DMS153 treated with DMSO at 0.1 percent for 48 hours (cell line): ENCODE data around the gene FOXO4.

Experiments used
- DNase-seq: peaks from one replicate; lab custom pipeline; 2025; ENCODE audit not compliant: unreplicated experiment; lab: John Stamatoyannopoulos, UW

FOXO4 gene

GRCh38 chrX:71098951-71099506, 3.4 kb downstream of the FOXO4 start:
- no peak for DNase-seq

- DNase-seq = no peak
Observed at GRCh38 chrX:71099736-71100135, 4.1 kb downstream of the FOXO4 start.

- no peak for DNase-seq
Observed at GRCh38 chrX:71100581-71101505, 5.2 kb downstream of the FOXO4 start.

- no peak for DNase-seq
Observed at GRCh38 chrX:71102292-71102691, 6.6 kb downstream of the FOXO4 start.

GRCh38 chrX:71103110-71103983, 7.7 kb downstream of the FOXO4 start:
- DNase-seq = no peak

GRCh38 chrX:71105628-71106027, 10.0 kb downstream of the FOXO4 start:
- no peak for DNase-seq

- DNase-seq = no peak
Observed at GRCh38 chrX:71106427-71106826, 10.8 kb downstream of the FOXO4 start, which contains the start of gene CXorf65. CXorf65 (minus strand) TSS chrX:71106740; CDS start chrX:71106556, 184 bp downstream.

GRCh38 chrX:71107245-71107644, 11.6 kb downstream of the FOXO4 start:
- no peak for DNase-seq

GRCh38 chrX:71107762-71108360, 12.2 kb downstream of the FOXO4 start:
- DNase-seq = no peak

GRCh38 chrX:71109051-71109450, 13.4 kb downstream of the FOXO4 start:
- DNase-seq = no peak

GRCh38 chrX:71111141-71111843, 15.6 kb downstream of the FOXO4 start, which contains the start of gene IL2RG:
IL2RG (minus strand) TSS chrX:71111577; CDS start chrX:71111539, 38 bp downstream.
- DNase-seq = no peak

- DNase-seq = no peak
Observed at GRCh38 chrX:71111921-71112431, 16.3 kb downstream of the FOXO4 start.

GRCh38 chrX:71117358-71117757, 21.7 kb downstream of the FOXO4 start:
- no peak for DNase-seq

- DNase-seq = peak; percentile 22
Observed at GRCh38 chrX:71118032-71118984, 22.7 kb downstream of the FOXO4 start, which contains the start of gene MED12. MED12 (plus strand) TSS chrX:71118596; CDS start chrX:71118755, 159 bp downstream.

GRCh38 chrX:71118985-71119535, 23.4 kb downstream of the FOXO4 start:
- no peak for DNase-seq

- no peak for DNase-seq
Observed at GRCh38 chrX:71128166-71128833, 32.6 kb downstream of the FOXO4 start.

- peak; percentile 25 for DNase-seq
Observed at GRCh38 chrX:71128915-71129765, 33.5 kb downstream of the FOXO4 start.
